ENCODE results near the gene PPP1R37. TPM values are rescaled to one million over a fixed set of nuclear protein-coding genes. Genes with fewer than 3 reads are reported as not detected.

The PPP1R37 gene
- total RNA-seq, 1 experiment from 2014 or later = 46.4 TPM

DNA sequence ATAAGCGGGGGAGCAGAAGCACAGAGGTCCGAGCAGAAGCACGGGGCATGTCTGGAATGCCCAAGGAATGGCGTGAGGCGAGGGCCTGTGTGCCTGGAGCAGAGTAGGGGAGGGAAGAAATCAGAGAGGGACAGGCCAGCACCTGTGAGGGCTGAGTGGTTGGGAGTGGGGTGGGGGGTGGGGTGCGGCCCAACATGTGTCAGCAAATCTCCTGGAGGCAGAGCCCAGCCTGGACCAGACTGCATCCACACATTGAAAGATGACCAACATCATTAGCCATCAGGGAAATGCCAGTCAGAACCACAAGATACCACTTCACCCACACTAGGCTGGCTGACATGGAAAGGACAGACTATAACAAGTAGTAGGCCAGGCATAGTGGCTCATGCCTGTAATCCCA, 42.9 kb upstream of the PPP1R37 start:
- intact Hi-C loops (cut with micrococcal nuclease) = no loop called here
- TF ChIP-seq CTCF (conservative IDR thresholded peaks at IDR 0.05; ENCODE audit: low read depth, low read length) (no peak), EZH2 (IDR thresholded peaks at IDR 0.05; ENCODE audit: low read length, unreplicated experiment) (no peak), EZH2phosphoT487 (IDR thresholded peaks at IDR 0.05; ENCODE audit: borderline replicate concordance, low read length) (no peak)
- DNase-seq (no peak), ATAC-seq (no peak)
- H3K9me3 ChIP-seq (ENCODE audit: low read length) = no peaks in the 10 kb centered on the region
- no peak overlapping the region for H3K4me3 ChIP-seq (ENCODE audit: low read length)
- no peak overlapping the region for H3K27ac ChIP-seq (ENCODE audit: low read length)
- no peaks in the 10 kb centered on the region for H3K9me2 ChIP-seq (replicated peaks; ENCODE audit: low read length)
- H4K20me1 ChIP-seq (ENCODE audit: low read length) = no peaks in the 10 kb centered on the region; the same call in 1 of the 2 replicates
- no peaks in the 10 kb centered on the region for H3F3A ChIP-seq (ENCODE audit: low read length, unreplicated experiment)
- no peak overlapping the region for H3K9ac ChIP-seq (ENCODE audit: low read length)
- H2AFZ ChIP-seq (ENCODE audit: low read length) = no peak overlapping the region
- ChIA-PET CTCF (no interaction called here), POLR2A (ENCODE audit: unreplicated experiment) (no interaction called here)
- H3K79me2 ChIP-seq (ENCODE audit: low read length) = peaks cover 39% of the 10 kb centered on the region
- H3K4me2 ChIP-seq (ENCODE audit: low read length) = no peak overlapping the region
- H3K4me1 ChIP-seq (ENCODE audit: insufficient read depth, low read length) = no peaks in the 10 kb centered on the region
- peaks cover 9% of the 10 kb centered on the region; the same call in 1 of the 2 replicates for H3K36me3 ChIP-seq (ENCODE audit: low read depth, low read length)
- no TSS peak for BruUV-seq (replicated peaks)
- H3K27me3 ChIP-seq (ENCODE audit: low read length) = no peaks in the 10 kb centered on the region

DNA sequence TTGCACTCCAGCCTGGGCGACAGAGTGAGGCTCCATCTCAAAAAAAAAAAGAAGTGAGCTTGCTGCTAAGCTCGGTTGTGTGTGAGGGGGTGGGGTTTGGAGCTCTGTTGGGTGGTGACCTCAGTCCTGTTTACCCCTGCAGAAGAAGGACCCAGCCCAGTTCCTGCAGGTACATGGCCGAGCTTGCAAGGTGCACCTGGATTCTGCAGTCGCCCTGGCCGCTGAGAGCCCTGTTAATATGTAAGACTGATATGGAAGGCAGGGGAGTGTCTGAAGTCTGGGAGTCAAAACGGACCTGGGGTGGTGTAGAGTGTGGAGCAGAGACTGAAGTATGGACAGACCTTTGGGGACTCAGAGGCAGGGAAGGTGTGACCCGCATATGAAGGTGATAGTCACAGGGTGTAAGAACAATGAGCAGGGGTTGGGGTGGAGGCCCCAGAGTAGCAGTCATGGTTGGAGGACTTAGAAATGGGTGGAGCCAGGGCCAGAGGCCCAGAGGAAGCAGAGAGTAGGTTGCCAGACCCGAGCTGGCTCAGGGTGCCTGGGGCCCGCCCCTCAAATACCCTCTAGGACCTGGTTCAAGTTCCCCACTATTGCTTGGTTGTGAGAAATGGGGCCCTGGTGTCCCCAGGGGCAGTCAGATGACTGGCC, 40.9 kb upstream of the PPP1R37 start:
- Histone ChIP-seq H3K9me2 (replicated peaks; ENCODE audit: low read length) (no peaks in the 10 kb centered on the region), H3K4me1 (ENCODE audit: insufficient read depth, low read length) (no peaks in the 10 kb centered on the region), H3K36me3 (ENCODE audit: low read depth, low read length) (peaks cover 6% of the 10 kb centered on the region; the same call in 1 of the 2 replicates), H3K27ac (ENCODE audit: low read length) (no peak overlapping the region), H3K79me2 (ENCODE audit: low read length) (peaks cover 22% of the 10 kb centered on the region), H3K9me3 (ENCODE audit: low read length) (no peaks in the 10 kb centered on the region), H2AFZ (ENCODE audit: low read length) (no peak overlapping the region), H4K20me1 (ENCODE audit: low read length) (no peaks in the 10 kb centered on the region; the same call in 1 of the 2 replicates), H3K4me2 (ENCODE audit: low read length) (no peak overlapping the region), H3K27me3 (ENCODE audit: low read length) (no peaks in the 10 kb centered on the region), H3F3A (ENCODE audit: low read length, unreplicated experiment) (no peaks in the 10 kb centered on the region), H3K9ac (ENCODE audit: low read length) (no peak overlapping the region), H3K4me3 (ENCODE audit: low read length) (no peak overlapping the region)
- no peak for ATAC-seq
- intact Hi-C loops (cut with micrococcal nuclease) = no loop called here
- ChIA-PET POLR2A (ENCODE audit: unreplicated experiment) (no interaction called here), CTCF (no interaction called here)
- TF ChIP-seq EZH2 (IDR thresholded peaks at IDR 0.05; ENCODE audit: low read length, unreplicated experiment) (no peak), CTCF (conservative IDR thresholded peaks at IDR 0.05; ENCODE audit: low read depth, low read length) (no peak), EZH2phosphoT487 (IDR thresholded peaks at IDR 0.05; ENCODE audit: borderline replicate concordance, low read length) (no peak)
- no peak for DNase-seq
- BruUV-seq (replicated peaks) = no TSS peak

- CTCF ChIA-PET = no interaction called here
- H3K79me2 ChIP-seq (ENCODE audit: low read length) = no peaks in the 10 kb centered on the region
- no peaks in the 10 kb centered on the region for H3K4me1 ChIP-seq (ENCODE audit: insufficient read depth, low read length)
- BruUV-seq (replicated peaks) = no TSS peak
- TF ChIP-seq EZH2 (IDR thresholded peaks at IDR 0.05; ENCODE audit: low read length, unreplicated experiment) (no peak), CTCF (conservative IDR thresholded peaks at IDR 0.05; ENCODE audit: low read depth, low read length) (no peak)
- POLR2A ChIA-PET (ENCODE audit: unreplicated experiment) = no interaction called here
- peaks cover 29% of the 10 kb centered on the region for H3K36me3 ChIP-seq (ENCODE audit: low read depth, low read length)
- intact Hi-C loops (cut with micrococcal nuclease) = no loop called here
- no peaks in the 10 kb centered on the region for H3K9me2 ChIP-seq (replicated peaks; ENCODE audit: low read length)
- H3K27me3 ChIP-seq (ENCODE audit: low read length) = no peaks in the 10 kb centered on the region
- ATAC-seq (no peak), DNase-seq (no peak)
- H3F3A ChIP-seq (ENCODE audit: low read length, unreplicated experiment) = no peaks in the 10 kb centered on the region
- H3K27ac ChIP-seq (ENCODE audit: low read length) = no peak overlapping the region
- H4K20me1 ChIP-seq (ENCODE audit: low read length) = no peaks in the 10 kb centered on the region
- H2AFZ ChIP-seq (ENCODE audit: low read length) = no peak overlapping the region
- H3K4me3 ChIP-seq (ENCODE audit: low read length) = no peak overlapping the region
- H3K9ac ChIP-seq (ENCODE audit: low read length) = no peak overlapping the region
- H3K9me3 ChIP-seq (ENCODE audit: low read length) = no peaks in the 10 kb centered on the region
- no peak overlapping the region for H3K4me2 ChIP-seq (ENCODE audit: low read length)
Measured at GRCh38 chr19:45056831-45057230, 36.1 kb upstream of the PPP1R37 start.

Data from PC-3 (cell line).